HPDE6-E6E7 (cell line): ENCODE measurements around the gene ZBTB17.
"Not testable (repeated sequence)": the region's sequence is repeated elsewhere in the genome, so short reads cannot be mapped to it uniquely, and the experiment has no call there.

Experiments used
- DNase-seq: peaks from one replicate; pipeline ENCODE4 v3.0.0; 2011; ENCODE audit warnings: missing footprints; ENCODE audit errors: extremely low spot score

The ZBTB17 gene

GRCh38 chr1:15975805-15976680 is at the start of gene ZBTB17:
Gene ZBTB17 (minus strand): TSS chr1:15976101. CDS start chr1:15948495, 27,606 bp downstream.
- DNase-seq, result peak; percentile 95

DNA sequence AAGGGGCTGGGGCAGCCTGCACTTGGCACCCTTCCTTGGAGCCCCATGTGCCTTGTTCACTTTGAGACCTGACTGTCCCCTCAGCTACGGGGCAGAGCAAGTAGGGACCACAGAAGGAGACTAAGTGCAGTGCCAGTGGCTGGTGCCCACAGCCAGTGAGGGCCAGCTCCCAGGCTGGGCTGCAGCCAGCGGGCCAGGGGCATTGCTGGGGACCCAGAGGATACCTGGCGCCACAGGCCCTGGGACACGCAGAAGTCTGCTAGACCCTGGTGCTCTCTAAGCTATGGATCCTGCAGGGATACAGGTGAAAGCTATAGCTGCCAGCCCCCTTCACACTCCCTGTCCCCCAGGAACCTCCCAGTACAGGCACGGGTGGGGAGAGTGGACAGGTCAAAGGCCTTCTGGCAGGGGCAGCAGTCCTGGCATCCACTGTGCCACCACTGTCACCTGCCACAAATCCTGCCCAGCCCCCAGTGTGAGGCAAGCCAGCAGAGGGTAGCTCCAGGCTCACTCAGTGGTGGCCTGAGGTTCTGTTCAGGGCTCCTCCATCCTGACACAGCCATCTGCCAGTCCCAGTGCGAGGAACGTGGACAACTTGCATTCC is 47.3 kb upstream of the ZBTB17 start:
- DNase-seq, result no peak

- no peak for DNase-seq
These were observed 46.5 kb upstream of the ZBTB17 start for GRCh38 chr1:16022393-16022792.

DNA sequence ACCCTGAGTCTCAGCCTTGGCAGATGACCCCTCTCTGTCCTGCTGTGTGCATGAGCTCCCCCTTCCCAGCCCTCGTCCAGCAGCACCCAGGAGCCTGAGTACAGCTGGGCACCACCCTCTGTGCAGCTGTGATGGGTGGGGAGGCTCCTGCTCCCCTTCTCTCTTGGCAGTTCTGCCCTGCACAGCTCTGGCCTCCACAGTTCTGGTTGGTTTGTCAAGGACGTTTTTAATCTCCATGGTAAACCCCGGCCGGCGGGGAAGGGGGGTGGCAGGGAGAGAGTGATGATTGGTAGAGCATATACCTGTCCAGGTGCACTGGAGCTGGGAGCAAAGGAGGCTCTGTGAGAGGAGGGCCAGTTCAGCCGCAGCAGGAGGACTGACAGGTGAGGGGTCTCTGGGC is 45.8 kb upstream of the ZBTB17 start, which contains the start of gene CLCNKA:
Gene CLCNKA (plus strand): TSS at position 356 of the 400 bp plus-strand sequence. CDS start 584 bp downstream, outside the sequence.
- no peak for DNase-seq

DNA sequence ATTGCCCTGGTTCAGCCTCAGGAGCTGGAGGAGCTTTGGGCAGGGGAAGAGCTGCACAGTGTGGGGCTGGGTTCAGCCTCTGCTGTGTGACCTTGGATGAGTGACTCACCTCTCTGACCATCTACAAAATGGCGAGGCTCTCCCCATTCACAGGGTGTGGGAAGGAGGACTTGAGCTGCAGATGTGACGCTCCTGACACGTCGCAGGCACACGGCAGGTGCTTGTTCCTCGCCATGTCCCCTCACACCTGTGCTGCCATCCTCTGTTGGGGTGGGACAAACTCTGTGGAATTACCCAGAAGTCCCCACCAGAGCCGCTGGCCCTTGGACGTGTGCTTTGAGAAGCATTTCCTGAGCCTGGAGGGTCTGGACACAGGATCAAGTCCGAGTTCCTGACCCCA is 45.0 kb upstream of the ZBTB17 start:
- not testable (repeated sequence) for DNase-seq

- no peak for DNase-seq
These were observed 44.4 kb upstream of the ZBTB17 start for GRCh38 chr1:16020325-16020724.

DNA sequence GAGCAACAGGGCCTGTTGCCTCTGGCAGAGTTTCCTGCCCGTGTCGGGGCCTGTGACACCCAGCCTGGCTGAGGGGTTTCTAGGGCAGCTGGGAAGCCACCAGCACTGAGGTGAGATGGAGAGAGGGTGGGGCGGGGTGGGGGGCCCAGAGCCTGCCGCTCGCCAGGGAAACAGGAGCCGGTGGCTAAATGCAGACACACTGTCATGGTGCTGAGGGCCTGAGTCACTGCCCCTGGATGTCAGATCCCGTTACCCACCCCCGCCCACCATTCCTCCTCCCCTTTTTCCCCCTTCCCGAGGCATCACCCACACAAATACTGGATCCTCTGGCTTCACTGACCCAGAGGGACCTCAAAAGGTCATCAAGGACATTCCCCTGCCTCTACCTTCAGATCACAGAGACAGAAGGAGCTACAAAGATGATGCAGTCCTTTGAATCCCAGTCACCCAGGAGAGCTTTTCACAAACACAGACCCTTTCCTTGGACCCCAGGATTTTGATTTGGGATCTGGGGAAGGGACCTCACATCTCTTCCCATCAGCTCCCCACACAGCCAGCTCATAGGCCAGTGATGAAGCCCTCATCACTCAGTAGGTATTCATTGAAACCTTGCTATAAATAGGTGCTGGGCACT is 43.9 kb upstream of the ZBTB17 start:
- DNase-seq, result no peak

- DNase-seq, result no peak
These were observed 43.1 kb upstream of the ZBTB17 start for GRCh38 chr1:16018749-16019643.

DNA sequence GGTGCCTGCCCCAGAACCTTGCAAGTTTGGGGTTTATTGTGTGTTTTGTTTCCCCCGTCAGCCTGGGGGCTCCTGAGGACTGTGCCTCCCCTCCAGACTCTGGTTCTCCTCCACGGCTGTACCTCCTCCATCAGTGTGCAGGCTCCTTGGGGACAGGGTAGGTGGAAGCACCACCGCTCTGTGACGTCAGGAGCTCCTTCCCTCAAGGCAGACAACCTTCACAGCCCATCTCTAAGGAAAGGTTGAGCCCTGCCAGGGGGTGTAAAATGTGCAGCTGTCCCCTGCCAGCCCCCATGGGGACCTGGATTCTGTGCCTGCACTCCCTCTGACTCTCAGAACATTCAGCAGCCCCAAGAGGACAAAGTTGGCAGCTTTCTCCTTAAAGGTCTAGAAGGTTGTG is 42.4 kb upstream of the ZBTB17 start:
- DNase-seq, result no peak

- DNase-seq, result no peak
These were observed 41.8 kb upstream of the ZBTB17 start, which contains the start of gene HSPB7 for GRCh38 chr1:16017461-16018303. Gene HSPB7 (minus strand): TSS chr1:16018043. CDS start chr1:16017963, 80 bp downstream.

DNA sequence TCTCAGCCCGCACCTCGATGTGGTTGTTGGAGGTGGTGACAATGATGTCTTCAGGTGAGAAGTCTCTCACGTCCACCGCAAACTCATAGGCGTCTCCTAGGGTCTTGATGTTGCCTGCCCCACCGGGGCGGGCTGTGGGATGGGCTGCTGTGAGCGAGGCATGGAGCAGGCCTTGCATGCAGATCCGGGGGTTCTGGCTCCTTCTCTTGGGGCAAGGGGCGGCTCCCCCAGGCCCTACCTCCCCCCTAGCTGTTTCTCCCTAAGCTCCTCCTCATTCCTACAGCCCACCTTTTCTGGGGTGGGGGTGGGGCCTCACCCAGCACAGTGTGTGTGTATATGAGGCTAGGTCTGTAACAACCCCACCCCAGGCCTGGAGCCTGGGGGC is 41.2 kb upstream of the ZBTB17 start:
- no peak for DNase-seq

- no peak for DNase-seq
These were observed 40.3 kb upstream of the ZBTB17 start for GRCh38 chr1:16015960-16016901.

DNA sequence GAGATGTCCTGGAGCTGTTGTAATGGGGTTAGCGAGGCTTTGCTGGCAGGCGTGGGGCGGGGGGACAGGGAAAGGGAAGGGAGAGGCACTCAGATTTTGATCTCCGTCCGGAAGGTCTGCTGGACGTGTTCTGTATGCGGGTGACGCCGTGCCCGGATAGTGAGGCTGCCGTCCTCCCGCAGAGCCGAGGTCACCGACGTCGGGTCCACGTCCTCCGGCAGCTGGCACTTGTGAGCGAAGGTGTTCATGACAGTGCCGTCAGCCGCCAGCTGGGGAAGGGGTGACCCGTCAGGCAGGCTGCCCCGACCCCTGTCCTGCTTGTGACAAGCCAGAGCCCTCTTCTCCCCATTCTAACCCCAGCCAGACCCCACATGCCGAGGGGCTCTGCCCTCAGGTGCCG is 39.6 kb upstream of the ZBTB17 start:
- no peak for DNase-seq

GRCh38 chr1:16014509-16015482 is 38.9 kb upstream of the ZBTB17 start:
- DNase-seq, result no peak

DNA sequence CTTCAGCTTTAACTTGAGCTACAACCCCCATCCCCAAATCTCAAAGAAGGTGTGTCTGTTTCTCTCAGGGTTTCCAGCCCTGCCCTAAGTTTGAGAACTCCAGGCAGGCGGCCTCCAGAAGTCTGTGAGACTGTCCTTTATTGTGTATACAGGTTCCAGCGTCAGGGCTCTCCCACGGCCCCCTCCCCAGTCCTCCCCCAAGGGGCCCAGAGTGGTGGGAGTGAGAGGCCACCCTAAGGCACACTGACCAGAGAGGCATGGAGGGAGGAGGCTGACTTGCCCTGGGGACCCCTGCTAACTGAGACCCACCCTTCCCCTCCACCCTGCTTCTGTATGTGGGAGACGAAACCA is 38.0 kb upstream of the ZBTB17 start:
- no peak for DNase-seq

- peak; percentile 65 for DNase-seq
These were observed 37.5 kb upstream of the ZBTB17 start for GRCh38 chr1:16013220-16013907.

GRCh38 chr1:16012590-16013219 is 36.8 kb upstream of the ZBTB17 start:
- DNase-seq, result no peak
